ENCODE measurements around the gene ERRFI1.

Gene ERRFI1

GRCh38 chr1:8003438-8004112 lies 22.5 kb downstream of the ERRFI1 start:
- no peak for DNase-seq (ENCODE audit: low read depth in 2 of 2)

GRCh38 chr1:8002921-8003320 lies 23.2 kb downstream of the ERRFI1 start:
- DNase-seq (ENCODE audit: low read depth in 2 of 2): no peak

GRCh38 chr1:8002329-8002910 lies 23.7 kb downstream of the ERRFI1 start:
- no peak for DNase-seq (ENCODE audit: low read depth in 2 of 2)

- no peak for DNase-seq (ENCODE audit: low read depth in 2 of 2)
Observed at GRCh38 chr1:7995437-7995836, 30.7 kb downstream of the ERRFI1 start.

GRCh38 chr1:7994827-7995226 lies 31.3 kb downstream of the ERRFI1 start:
- DNase-seq (ENCODE audit: low read depth in 2 of 2): no peak

GRCh38 chr1:7993593-7994479 lies 32.3 kb downstream of the ERRFI1 start:
- DNase-seq (ENCODE audit: low read depth in 2 of 2): no peak

GRCh38 chr1:7992885-7993284 lies 33.2 kb downstream of the ERRFI1 start:
- no peak for DNase-seq (ENCODE audit: low read depth in 2 of 2)

- no peak for DNase-seq (ENCODE audit: low read depth in 2 of 2)
Observed at GRCh38 chr1:7991504-7992440, 34.3 kb downstream of the ERRFI1 start.

- no peak for DNase-seq (ENCODE audit: low read depth in 2 of 2)
Observed at GRCh38 chr1:7989762-7990428, 36.2 kb downstream of the ERRFI1 start.

GRCh38 chr1:7988576-7988975 lies 37.5 kb downstream of the ERRFI1 start:
- no peak for DNase-seq (ENCODE audit: low read depth in 2 of 2)

GRCh38 chr1:7987528-7987927 lies 38.6 kb downstream of the ERRFI1 start:
- DNase-seq (ENCODE audit: low read depth in 2 of 2): no peak

GRCh38 chr1:7985851-7986612 lies 40.1 kb downstream of the ERRFI1 start:
- no peak for DNase-seq (ENCODE audit: low read depth in 2 of 2)

GRCh38 chr1:7984811-7985210 lies 41.3 kb downstream of the ERRFI1 start:
- DNase-seq (ENCODE audit: low read depth in 2 of 2): no peak

- DNase-seq (ENCODE audit: low read depth in 2 of 2): no peak
Observed at GRCh38 chr1:7983086-7983778, 42.9 kb downstream of the ERRFI1 start.

- no peak for DNase-seq (ENCODE audit: low read depth in 2 of 2)
Observed at GRCh38 chr1:7980984-7981383, 45.1 kb downstream of the ERRFI1 start.

- DNase-seq (ENCODE audit: low read depth in 2 of 2): no peak
Observed at GRCh38 chr1:7975212-7975865, 50.8 kb downstream of the ERRFI1 start.

- no peak for DNase-seq (ENCODE audit: low read depth in 2 of 2)
Observed at GRCh38 chr1:7973086-7973485, 53.0 kb downstream of the ERRFI1 start.

GRCh38 chr1:7972285-7972684 lies 53.8 kb downstream of the ERRFI1 start:
- DNase-seq (ENCODE audit: low read depth in 2 of 2): no peak

GRCh38 chr1:7971024-7971423 lies 55.1 kb downstream of the ERRFI1 start:
- DNase-seq (ENCODE audit: low read depth in 2 of 2): no peak

Measured in stimulated activated CD4-positive, alpha-beta T cell treated with anti-CD3 and anti-CD28 coated beads, Interleukin-12 subunit alpha, Interleukin-12 subunit beta, amount 100 ng/mL, for 24 hours (primary cell).